Measurements from ENCODE around the gene IRF4.

The IRF4 gene

GRCh38 chr6:384898-385297, 6.7 kb upstream of the IRF4 start (continued):
- no peak for TF ChIP-seq PATZ1 (CRISPR knock-in tag; IDR thresholded peaks at IDR 0.05; ENCODE audit: borderline replicate concordance)
- TF ChIP-seq PPARA (CRISPR knock-in tag; IDR thresholded peaks at IDR 0.05; ENCODE audit: borderline replicate concordance) = no peak
- TF ChIP-seq RARB (CRISPR knock-in tag; IDR thresholded peaks at IDR 0.05) = no peak

GRCh38 chr6:385614-386013, 5.9 kb upstream of the IRF4 start:
- ATAC-seq = no peak
- TF ChIP-seq CSRNP3 (CRISPR knock-in tag; IDR thresholded peaks at IDR 0.05) (no peak), ARNTL (CRISPR knock-in tag; IDR thresholded peaks at IDR 0.05; ENCODE audit: borderline replicate concordance, low read depth) (no peak), TCF4 (CRISPR knock-in tag; IDR thresholded peaks at IDR 0.05; ENCODE audit: borderline replicate concordance) (no peak), TSHZ2 (CRISPR knock-in tag; IDR thresholded peaks at IDR 0.05) (no peak), OSR1 (CRISPR knock-in tag; IDR thresholded peaks at IDR 0.05) (no peak), ZFP3 (CRISPR knock-in tag; IDR thresholded peaks at IDR 0.05) (no peak), ESRRG (CRISPR knock-in tag; IDR thresholded peaks at IDR 0.05) (no peak), ZNF8 (CRISPR knock-in tag; IDR thresholded peaks at IDR 0.05) (no peak), ZFP30 (CRISPR knock-in tag; IDR thresholded peaks at IDR 0.05) (no peak), PPARA (CRISPR knock-in tag; IDR thresholded peaks at IDR 0.05; ENCODE audit: borderline replicate concordance) (no peak), CREB5 (CRISPR knock-in tag; IDR thresholded peaks at IDR 0.05; ENCODE audit: low read depth) (no peak), GLIS3 (CRISPR knock-in tag; IDR thresholded peaks at IDR 0.05) (no peak), ZC3H10 (CRISPR knock-in tag; IDR thresholded peaks at IDR 0.05) (no peak), ISL1 (CRISPR knock-in tag; IDR thresholded peaks at IDR 0.05) (no peak), CSDC2 (CRISPR knock-in tag; IDR thresholded peaks at IDR 0.05) (no peak), POU6F1 (CRISPR knock-in tag; IDR thresholded peaks at IDR 0.05; ENCODE audit: borderline replicate concordance, low read depth) (no peak)

GRCh38 chr6:386688-387266, 4.8 kb upstream of the IRF4 start:
- no peak for ATAC-seq
- TF ChIP-seq SNAI2 (CRISPR knock-in tag; IDR thresholded peaks at IDR 0.05) (no peak), ISL1 (CRISPR knock-in tag; IDR thresholded peaks at IDR 0.05) (no peak), TCF4 (CRISPR knock-in tag; IDR thresholded peaks at IDR 0.05; ENCODE audit: borderline replicate concordance) (no peak), PATZ1 (CRISPR knock-in tag; IDR thresholded peaks at IDR 0.05; ENCODE audit: borderline replicate concordance) (no peak), ARNTL (CRISPR knock-in tag; IDR thresholded peaks at IDR 0.05; ENCODE audit: borderline replicate concordance, low read depth) (no peak), TSHZ2 (CRISPR knock-in tag; IDR thresholded peaks at IDR 0.05) (no peak), ZNF70 (CRISPR knock-in tag; IDR thresholded peaks at IDR 0.05) (no peak), CSDC2 (CRISPR knock-in tag; IDR thresholded peaks at IDR 0.05) (no peak), ZNF8 (CRISPR knock-in tag; IDR thresholded peaks at IDR 0.05) (no peak), GLIS3 (CRISPR knock-in tag; IDR thresholded peaks at IDR 0.05) (no peak), BACH2 (CRISPR knock-in tag; IDR thresholded peaks at IDR 0.05; ENCODE audit: borderline replicate concordance) (no peak), ZC3H10 (CRISPR knock-in tag; IDR thresholded peaks at IDR 0.05) (no peak), CSRNP3 (CRISPR knock-in tag; IDR thresholded peaks at IDR 0.05) (no peak)

Data from SK-N-SH treated with all-trans-retinoic acid at 6 μM for 48 hours (cell line).